HEK293 (cell line): ENCODE measurements around the gene RAB10.

Source experiments
- CTCF ChIA-PET: fragments of 350-600 bp; formaldehyde crosslinking; extraction: SDS; loops from one replicate; lab custom pipeline; 2021; ENCODE audit warnings: antibody characterized with exemption; lab: Yijun Ruan, JAX
- POLR2A ChIA-PET: fragments of 300-600 bp; formaldehyde crosslinking; extraction: SDS; loops from one replicate; lab custom pipeline; 2020; ENCODE audit warnings: antibody characterized with exemption, inconsistent platforms; lab: Yijun Ruan, JAX
- H3K27ac ChIP-seq: fragments of 200-500 bp; sonication (Bioruptor generic); 2 replicates; pipeline ENCODE4 v1.5.1; 2014; ENCODE audit warnings: low read depth, low read length, control low read depth, inconsistent platforms; ENCODE audit errors: extremely low read depth
- H3K36me3 ChIP-seq, 2 experiments: fragments of 200-500 bp in 1 of 2; sonication (Bioruptor generic) in 1 of 2; 1 replicate in 1 of 2; 2 replicates in 1 of 2; pipeline ENCODE4 v1.5.1; 2014 to 2017; ENCODE audit warnings: inconsistent platforms in 2 of 2, low read length in 2 of 2; ENCODE audit not compliant: control insufficient read depth in 2 of 2, insufficient read depth in 1 of 2
- H3K4me1 ChIP-seq: fragments of 200-500 bp; sonication (Bioruptor generic); 2 replicates; pipeline ENCODE4 v1.5.1; 2014; ENCODE audit warnings: mild to moderate bottlenecking, low read length, inconsistent platforms; ENCODE audit not compliant: control insufficient read depth, insufficient read depth
- H3K4me3 ChIP-seq: 2 replicates; pipeline ENCODE4 v1.5.1; 2011; ENCODE audit warnings: low read depth, mild to moderate bottlenecking, control low read depth, low read length, moderate library complexity
- H3K9me3 ChIP-seq: fragments of 200-500 bp; sonication (Bioruptor generic); 2 replicates; pipeline ENCODE4 v1.5.1; 2014; ENCODE audit warnings: low read depth, low read length, inconsistent platforms; ENCODE audit not compliant: control insufficient read depth, insufficient read depth
- BCL6B ChIP-seq: fragments of 450-650 bp; formaldehyde crosslinking; IDR thresholded peaks from 2 replicates; pipeline ENCODE4 v1.5.1; 2017; ENCODE audit warnings: missing biosample characterization, missing genetic modification characterization
- GLI4 ChIP-seq: fragments of 450-650 bp; formaldehyde crosslinking; IDR thresholded peaks from 2 replicates; pipeline ENCODE4 v1.5.1; 2016; ENCODE audit warnings: missing biosample characterization, missing genetic modification characterization
- MYNN ChIP-seq: fragments of 450-650 bp; formaldehyde crosslinking; IDR thresholded peaks from 2 replicates; pipeline ENCODE4 v1.5.1; 2016; ENCODE audit warnings: missing biosample characterization, missing genetic modification characterization, borderline replicate concordance
- PRDM10 ChIP-seq: fragments of 450-650 bp; formaldehyde crosslinking; IDR thresholded peaks from 2 replicates; pipeline ENCODE4 v1.5.1; 2016; ENCODE audit warnings: missing biosample characterization, missing genetic modification characterization
- PRDM6 ChIP-seq: fragments of 450-650 bp; formaldehyde crosslinking; IDR thresholded peaks from 2 replicates; pipeline ENCODE4 v1.5.1; 2017; ENCODE audit warnings: missing biosample characterization, missing genetic modification characterization
- SCRT2 ChIP-seq: fragments of 450-650 bp; formaldehyde crosslinking; IDR thresholded peaks from 2 replicates; pipeline ENCODE4 v1.5.1; 2016; ENCODE audit warnings: missing biosample characterization, missing genetic modification characterization
- ZNF10 ChIP-seq: fragments of 450-650 bp; formaldehyde crosslinking; IDR thresholded peaks from 2 replicates; pipeline ENCODE4 v1.5.1; 2017; ENCODE audit warnings: missing biosample characterization, missing genetic modification characterization
- ZNF132 ChIP-seq: fragments of 450-650 bp; formaldehyde crosslinking; IDR thresholded peaks from 2 replicates; pipeline ENCODE4 v1.5.1; 2017; ENCODE audit warnings: missing biosample characterization, missing genetic modification characterization, borderline replicate concordance
- ZNF157 ChIP-seq: fragments of 450-650 bp; formaldehyde crosslinking; IDR thresholded peaks from 2 replicates; pipeline ENCODE4 v1.5.1; 2016; ENCODE audit warnings: missing biosample characterization, missing genetic modification characterization
- ZNF16 ChIP-seq: fragments of 450-650 bp; formaldehyde crosslinking; IDR thresholded peaks from 2 replicates; pipeline ENCODE4 v1.5.1; 2016; ENCODE audit warnings: low read depth, missing biosample characterization, missing genetic modification characterization
- ZNF169 ChIP-seq: fragments of 450-650 bp; formaldehyde crosslinking; IDR thresholded peaks from 2 replicates; pipeline ENCODE4 v1.5.1; 2016; ENCODE audit warnings: missing biosample characterization, missing genetic modification characterization
- ZNF23 ChIP-seq: fragments of 450-650 bp; formaldehyde crosslinking; IDR thresholded peaks from 2 replicates; pipeline ENCODE4 v1.5.1; 2016; ENCODE audit warnings: missing biosample characterization, missing genetic modification characterization, borderline replicate concordance
- ZNF335 ChIP-seq: fragments of 450-650 bp; formaldehyde crosslinking; conservative IDR thresholded peaks from 2 replicates; pipeline ENCODE4 v1.5.1; 2016; ENCODE audit warnings: missing biosample characterization, missing genetic modification characterization
- ZNF341 ChIP-seq: fragments of 450-650 bp; formaldehyde crosslinking; IDR thresholded peaks from 2 replicates; pipeline ENCODE4; 2016; ENCODE audit warnings: low read depth, missing biosample characterization, missing genetic modification characterization
- ZNF398 ChIP-seq: fragments of 450-650 bp; formaldehyde crosslinking; IDR thresholded peaks from 2 replicates; pipeline ENCODE4 v1.5.1; 2017; ENCODE audit warnings: missing biosample characterization, missing genetic modification characterization
- ZNF561 ChIP-seq: fragments of 450-650 bp; IDR thresholded peaks from 2 replicates; pipeline ENCODE4 v1.5.1; 2018; ENCODE audit warnings: missing biosample characterization, missing genetic modification characterization, borderline replicate concordance
- ZNF768 ChIP-seq: fragments of 450-650 bp; formaldehyde crosslinking; IDR thresholded peaks from 2 replicates; pipeline ENCODE4 v1.5.1; 2018; ENCODE audit warnings: missing biosample characterization, mild to moderate bottlenecking, missing genetic modification characterization
- ZNF843 ChIP-seq: fragments of 450-650 bp; formaldehyde crosslinking; IDR thresholded peaks from 2 replicates; pipeline ENCODE4 v1.5.1; 2016; ENCODE audit warnings: missing biosample characterization, missing genetic modification characterization

RAB10 gene

GRCh38 chr2:26139269-26140183, 105.6 kb downstream of the RAB10 start:
- Histone ChIP-seq H3K36me3 (peaks cover 0 to 7% of the 10 kb centered on the region in 2 experiments; a peak in 2 of 3 replicates), H3K4me3 (no peak overlapping the region), H3K27ac (no peak overlapping the region), H3K9me3 (no peaks in the 10 kb centered on the region), H3K4me1 (peaks cover 15% of the 10 kb centered on the region)
- ChIA-PET CTCF (interaction anchor here (0.6 to 3.5 kb wide), 5 partner anchors 43 to 190 kb away, joined by 3 to 16 read pairs (median 5); no protein-coding TSS in a partner anchor), POLR2A (interaction anchor here (0.7 kb wide), 1 partner anchor 20 kb away, joined by 3 read pairs; no protein-coding TSS in a partner anchor)
- TF ChIP-seq PRDM6 (no peak), ZNF398 (tag by site-specific recombination) (no peak), ZNF16 (tag by site-specific recombination) (no peak), ZNF768 (tag by site-specific recombination) (no peak), SCRT2 (tag by site-specific recombination) (peak; percentile 39; the same call in 1 of the 2 replicates), ZNF23 (no peak), ZNF10 (tag by site-specific recombination) (no peak), ZNF561 (tag by site-specific recombination) (no peak)

GRCh38 chr2:26141145-26141769, 107.4 kb downstream of the RAB10 start:
- Histone ChIP-seq H3K4me1 (peaks cover 9% of the 10 kb centered on the region), H3K9me3 (no peaks in the 10 kb centered on the region), H3K36me3 (peaks cover 0 to 4% of the 10 kb centered on the region in 2 experiments; a peak in 2 of 3 replicates), H3K4me3 (no peak overlapping the region), H3K27ac (no peak overlapping the region)
- CTCF ChIA-PET: interaction anchor here (0.5 to 3.5 kb wide), 5 partner anchors 17 to 287 kb away, joined by 3 to 16 read pairs (median 3); no protein-coding TSS in a partner anchor
- POLR2A ChIA-PET: interaction anchor here (1.2 kb wide), 1 partner anchor 53 kb away, joined by 4 read pairs; no protein-coding TSS in a partner anchor
- TF ChIP-seq GLI4: no peak
- no peak for TF ChIP-seq ZNF843 (tag by site-specific recombination)
- TF ChIP-seq ZNF157 (tag by site-specific recombination): no peak
- TF ChIP-seq MYNN (tag by site-specific recombination): no peak
- TF ChIP-seq BCL6B: no peak
- peak; percentile 76 for TF ChIP-seq SCRT2 (tag by site-specific recombination)
- TF ChIP-seq ZNF169 (tag by site-specific recombination): no peak
- TF ChIP-seq ZNF335 (tag by site-specific recombination): no peak
- no peak for TF ChIP-seq ZNF132 (tag by site-specific recombination)
- 0 out of 2 replicates have a peak, but pooled peaks have one; percentile 22 for TF ChIP-seq ZNF341 (tag by site-specific recombination)
- TF ChIP-seq PRDM10 (tag by site-specific recombination): peak; percentile 95
